ENCODE data around the gene MCC.

MCC gene

GRCh38 chr5:113268232-113268631, 220.0 kb downstream of the MCC start:
- H3K9me3 ChIP-seq (ENCODE audit: control insufficient read depth in 1 of 2, low read length in 2 of 2): no peaks in the 10 kb centered on the region
- H3K27ac ChIP-seq (ENCODE audit: low read length): no peak overlapping the region
- no peaks in the 10 kb centered on the region for H3K4me1 ChIP-seq (ENCODE audit: control insufficient read depth in 1 of 2, insufficient read depth in 2 of 2, low read length in 2 of 2)
- H3K36me3 ChIP-seq (ENCODE audit: control insufficient read depth in 1 of 2, insufficient read depth in 2 of 2, low read length in 2 of 2): no peaks in the 10 kb centered on the region
- no peak overlapping the region for H3K4me3 ChIP-seq (ENCODE audit: low read depth in 1 of 2, low read length in 2 of 2)
- no peaks in the 10 kb centered on the region for H3K27me3 ChIP-seq (ENCODE audit: low read depth, low read length)

- Histone ChIP-seq H3K4me3 (ENCODE audit: low read depth in 1 of 2, low read length in 2 of 2) (no peak overlapping the region), H3K9me3 (ENCODE audit: control insufficient read depth in 1 of 2, low read length in 2 of 2) (no peaks in the 10 kb centered on the region), H3K36me3 (ENCODE audit: control insufficient read depth in 1 of 2, insufficient read depth in 2 of 2, low read length in 2 of 2) (no peaks in the 10 kb centered on the region), H3K27ac (ENCODE audit: low read length) (no peak overlapping the region), H3K27me3 (ENCODE audit: low read depth, low read length) (no peaks in the 10 kb centered on the region), H3K4me1 (ENCODE audit: control insufficient read depth in 1 of 2, insufficient read depth in 2 of 2, low read length in 2 of 2) (no peaks in the 10 kb centered on the region)
Measured at GRCh38 chr5:113267361-113267900, 220.8 kb downstream of the MCC start.

- Histone ChIP-seq H3K36me3 (ENCODE audit: control insufficient read depth in 1 of 2, insufficient read depth in 2 of 2, low read length in 2 of 2) (no peaks in the 10 kb centered on the region), H3K9me3 (ENCODE audit: control insufficient read depth in 1 of 2, low read length in 2 of 2) (no peaks in the 10 kb centered on the region), H3K4me3 (ENCODE audit: low read depth in 1 of 2, low read length in 2 of 2) (no peak overlapping the region), H3K27ac (ENCODE audit: low read length) (no peak overlapping the region), H3K27me3 (ENCODE audit: low read depth, low read length) (no peaks in the 10 kb centered on the region), H3K4me1 (ENCODE audit: control insufficient read depth in 1 of 2, insufficient read depth in 2 of 2, low read length in 2 of 2) (no peaks in the 10 kb centered on the region)
Measured at GRCh38 chr5:113266913-113267227, 221.4 kb downstream of the MCC start.

- H3K27ac ChIP-seq (ENCODE audit: low read length): no peak overlapping the region
- H3K9me3 ChIP-seq (ENCODE audit: control insufficient read depth in 1 of 2, low read length in 2 of 2): no peaks in the 10 kb centered on the region
- H3K36me3 ChIP-seq (ENCODE audit: control insufficient read depth in 1 of 2, insufficient read depth in 2 of 2, low read length in 2 of 2): no peaks in the 10 kb centered on the region
- H3K27me3 ChIP-seq (ENCODE audit: low read depth, low read length): no peaks in the 10 kb centered on the region
- H3K4me3 ChIP-seq (ENCODE audit: low read depth in 1 of 2, low read length in 2 of 2): no peak overlapping the region
- H3K4me1 ChIP-seq (ENCODE audit: control insufficient read depth in 1 of 2, insufficient read depth in 2 of 2, low read length in 2 of 2): no peaks in the 10 kb centered on the region
Measured at GRCh38 chr5:113266227-113266912, 221.9 kb downstream of the MCC start.

GRCh38 chr5:113265190-113265589, 223.1 kb downstream of the MCC start:
- Histone ChIP-seq H3K27me3 (ENCODE audit: low read depth, low read length) (no peaks in the 10 kb centered on the region), H3K27ac (ENCODE audit: low read length) (no peak overlapping the region), H3K4me3 (ENCODE audit: low read depth in 1 of 2, low read length in 2 of 2) (no peak overlapping the region), H3K36me3 (ENCODE audit: control insufficient read depth in 1 of 2, insufficient read depth in 2 of 2, low read length in 2 of 2) (no peaks in the 10 kb centered on the region), H3K9me3 (ENCODE audit: control insufficient read depth in 1 of 2, low read length in 2 of 2) (no peaks in the 10 kb centered on the region), H3K4me1 (ENCODE audit: control insufficient read depth in 1 of 2, insufficient read depth in 2 of 2, low read length in 2 of 2) (no peaks in the 10 kb centered on the region)

- no peak overlapping the region for H3K4me3 ChIP-seq (ENCODE audit: low read depth in 1 of 2, low read length in 2 of 2)
Measured at GRCh38 chr5:113264046-113264445, 224.2 kb downstream of the MCC start.

GRCh38 chr5:113263545-113263944, 224.7 kb downstream of the MCC start:
- H3K9me3 ChIP-seq (ENCODE audit: control insufficient read depth in 1 of 2, low read length in 2 of 2): no peaks in the 10 kb centered on the region
- H3K36me3 ChIP-seq (ENCODE audit: control insufficient read depth in 1 of 2, insufficient read depth in 2 of 2, low read length in 2 of 2): no peaks in the 10 kb centered on the region
- H3K4me1 ChIP-seq (ENCODE audit: control insufficient read depth in 1 of 2, insufficient read depth in 2 of 2, low read length in 2 of 2): no peaks in the 10 kb centered on the region
- H3K4me3 ChIP-seq (ENCODE audit: low read depth in 1 of 2, low read length in 2 of 2): no peak overlapping the region
- H3K27ac ChIP-seq (ENCODE audit: low read length): no peak overlapping the region
- H3K27me3 ChIP-seq (ENCODE audit: low read depth, low read length): no peaks in the 10 kb centered on the region

More at GRCh38 chr5:113264046-113264445, 224.2 kb downstream of the MCC start:
- Histone ChIP-seq H3K27ac (ENCODE audit: low read length) (no peak overlapping the region), H3K27me3 (ENCODE audit: low read depth, low read length) (no peaks in the 10 kb centered on the region), H3K9me3 (ENCODE audit: control insufficient read depth in 1 of 2, low read length in 2 of 2) (no peaks in the 10 kb centered on the region), H3K36me3 (ENCODE audit: control insufficient read depth in 1 of 2, insufficient read depth in 2 of 2, low read length in 2 of 2) (no peaks in the 10 kb centered on the region), H3K4me1 (ENCODE audit: control insufficient read depth in 1 of 2, insufficient read depth in 2 of 2, low read length in 2 of 2) (no peaks in the 10 kb centered on the region)

- no peaks in the 10 kb centered on the region for H3K4me1 ChIP-seq (ENCODE audit: control insufficient read depth in 1 of 2, insufficient read depth in 2 of 2, low read length in 2 of 2)
- no peak overlapping the region for H3K27ac ChIP-seq (ENCODE audit: low read length)
- H3K9me3 ChIP-seq (ENCODE audit: control insufficient read depth in 1 of 2, low read length in 2 of 2): no peaks in the 10 kb centered on the region
- no peak overlapping the region for H3K4me3 ChIP-seq (ENCODE audit: low read depth in 1 of 2, low read length in 2 of 2)
- no peaks in the 10 kb centered on the region for H3K36me3 ChIP-seq (ENCODE audit: control insufficient read depth in 1 of 2, insufficient read depth in 2 of 2, low read length in 2 of 2)
- no peaks in the 10 kb centered on the region for H3K27me3 ChIP-seq (ENCODE audit: low read depth, low read length)
Measured at GRCh38 chr5:113262674-113263073, 225.6 kb downstream of the MCC start.

- H3K9me3 ChIP-seq (ENCODE audit: control insufficient read depth in 1 of 2, low read length in 2 of 2): no peaks in the 10 kb centered on the region
- peaks cover 0 to 3% of the 10 kb centered on the region in 2 donors for H3K4me1 ChIP-seq (ENCODE audit: control insufficient read depth in 1 of 2, insufficient read depth in 2 of 2, low read length in 2 of 2)
- H3K27ac ChIP-seq (ENCODE audit: low read length): no peak overlapping the region
- H3K4me3 ChIP-seq (ENCODE audit: low read depth in 1 of 2, low read length in 2 of 2): no peak overlapping the region
- no peaks in the 10 kb centered on the region for H3K27me3 ChIP-seq (ENCODE audit: low read depth, low read length)
- H3K36me3 ChIP-seq (ENCODE audit: control insufficient read depth in 1 of 2, insufficient read depth in 2 of 2, low read length in 2 of 2): no peaks in the 10 kb centered on the region
Measured at GRCh38 chr5:113259034-113259433, 229.2 kb downstream of the MCC start.

GRCh38 chr5:113257545-113257944, 230.7 kb downstream of the MCC start:
- H3K9me3 ChIP-seq (ENCODE audit: control insufficient read depth in 1 of 2, low read length in 2 of 2): no peaks in the 10 kb centered on the region
- no peaks in the 10 kb centered on the region for H3K36me3 ChIP-seq (ENCODE audit: control insufficient read depth in 1 of 2, insufficient read depth in 2 of 2, low read length in 2 of 2)
- no peak overlapping the region for H3K4me3 ChIP-seq (ENCODE audit: low read depth in 1 of 2, low read length in 2 of 2)
- H3K27ac ChIP-seq (ENCODE audit: low read length): no peak overlapping the region
- no peaks in the 10 kb centered on the region for H3K27me3 ChIP-seq (ENCODE audit: low read depth, low read length)
- H3K4me1 ChIP-seq (ENCODE audit: control insufficient read depth in 1 of 2, insufficient read depth in 2 of 2, low read length in 2 of 2): peaks cover 0 to 3% of the 10 kb centered on the region in 2 donors

GRCh38 chr5:113256671-113257452, 231.4 kb downstream of the MCC start:
- no peaks in the 10 kb centered on the region for H3K27me3 ChIP-seq (ENCODE audit: low read depth, low read length)
- H3K36me3 ChIP-seq (ENCODE audit: control insufficient read depth in 1 of 2, insufficient read depth in 2 of 2, low read length in 2 of 2): no peaks in the 10 kb centered on the region
- no peak overlapping the region for H3K27ac ChIP-seq (ENCODE audit: low read length)
- H3K9me3 ChIP-seq (ENCODE audit: control insufficient read depth in 1 of 2, low read length in 2 of 2): no peaks in the 10 kb centered on the region
- H3K4me3 ChIP-seq (ENCODE audit: low read depth in 1 of 2, low read length in 2 of 2): no peak overlapping the region
- H3K4me1 ChIP-seq (ENCODE audit: control insufficient read depth in 1 of 2, insufficient read depth in 2 of 2, low read length in 2 of 2): peaks cover 0 to 3% of the 10 kb centered on the region in 2 donors
